Osteocyte (in vitro differentiated cells): ENCODE data around the gene MEF2A. TPM values are rescaled to one million over a fixed set of nuclear protein-coding genes. Genes with fewer than 3 reads are reported as not detected.

Experiments
- DNase-seq: peaks from one replicate; pipeline ENCODE4 v3.0.0; 2021; ENCODE audit warnings: mixed read lengths; ENCODE audit not compliant: unreplicated experiment; ENCODE audit errors: extremely low spot score
- H3K27ac Mint-ChIP-seq: one replicate; pipeline ENCODE4 v1.8.0; 2021; ENCODE audit warnings: mild to moderate bottlenecking, mixed read lengths; ENCODE audit not compliant: unreplicated experiment
- H3K27me3 Mint-ChIP-seq: one replicate; pipeline ENCODE4 v1.8.0; 2021; ENCODE audit warnings: mixed read lengths; ENCODE audit not compliant: unreplicated experiment
- H3K36me3 Mint-ChIP-seq: one replicate; pipeline ENCODE4 v1.8.0; 2021; ENCODE audit warnings: mixed read lengths; ENCODE audit not compliant: unreplicated experiment
- H3K4me1 Mint-ChIP-seq: one replicate; pipeline ENCODE4 v1.8.0; 2021; ENCODE audit warnings: mixed read lengths; ENCODE audit not compliant: unreplicated experiment
- H3K4me3 Mint-ChIP-seq: one replicate; pipeline ENCODE4 v1.8.0; 2021; ENCODE audit warnings: mild to moderate bottlenecking, moderate library complexity, mixed read lengths; ENCODE audit not compliant: unreplicated experiment
- H3K9me3 Mint-ChIP-seq: one replicate; pipeline ENCODE4 v1.8.0; 2021; ENCODE audit warnings: mixed read lengths; ENCODE audit not compliant: unreplicated experiment
- total RNA-seq: library from RNA; stranded (reverse); gene quantifications from 2 replicates; pipeline ENCODE4 v1.2.1, GENCODE V29; 2021
- TF ChIP-seq, protein P1 (sequence below): fragments of 200-600 bp; sonication (generic); IDR thresholded peaks from 2 replicates; pipeline ENCODE4 v1.5.0; 2021; ENCODE audit warnings: antibody characterized with exemption, mild to moderate bottlenecking, moderate library complexity

The MEF2A gene
- total RNA-seq, 1 donor from 2014 or later: 97.8 TPM

DNA sequence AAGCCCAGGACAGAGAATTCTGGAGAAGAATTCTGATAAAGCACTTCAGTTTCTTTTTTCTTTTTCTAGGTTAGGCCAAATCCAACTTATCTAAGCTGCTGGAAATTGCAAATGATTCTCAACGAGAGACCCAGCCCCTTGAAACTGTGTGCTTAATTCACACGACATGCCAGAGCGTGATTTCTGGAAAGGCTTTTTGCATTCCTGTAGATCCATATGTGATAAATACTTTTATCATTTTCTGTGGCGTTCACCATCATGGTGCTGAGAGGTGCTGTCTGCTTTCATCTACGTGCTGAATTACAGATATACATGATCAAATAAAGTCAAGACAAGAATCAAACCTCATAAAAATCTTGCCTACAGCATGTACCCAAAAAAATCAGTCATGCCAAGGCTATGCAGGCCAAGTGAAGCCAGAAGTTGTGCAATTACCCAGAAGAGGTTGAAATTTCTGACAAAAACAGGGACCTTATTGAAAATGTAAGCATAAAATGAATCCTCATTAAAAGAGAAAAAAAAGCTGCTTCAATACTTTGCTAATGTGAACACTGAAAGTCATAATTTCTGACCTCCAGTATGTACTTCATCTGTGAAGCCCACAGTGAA lies 10.8 kb upstream of the MEF2A start:
- no peak overlapping the region for H3K4me3 Mint-ChIP-seq
- TF ChIP-seq, protein P1, sequence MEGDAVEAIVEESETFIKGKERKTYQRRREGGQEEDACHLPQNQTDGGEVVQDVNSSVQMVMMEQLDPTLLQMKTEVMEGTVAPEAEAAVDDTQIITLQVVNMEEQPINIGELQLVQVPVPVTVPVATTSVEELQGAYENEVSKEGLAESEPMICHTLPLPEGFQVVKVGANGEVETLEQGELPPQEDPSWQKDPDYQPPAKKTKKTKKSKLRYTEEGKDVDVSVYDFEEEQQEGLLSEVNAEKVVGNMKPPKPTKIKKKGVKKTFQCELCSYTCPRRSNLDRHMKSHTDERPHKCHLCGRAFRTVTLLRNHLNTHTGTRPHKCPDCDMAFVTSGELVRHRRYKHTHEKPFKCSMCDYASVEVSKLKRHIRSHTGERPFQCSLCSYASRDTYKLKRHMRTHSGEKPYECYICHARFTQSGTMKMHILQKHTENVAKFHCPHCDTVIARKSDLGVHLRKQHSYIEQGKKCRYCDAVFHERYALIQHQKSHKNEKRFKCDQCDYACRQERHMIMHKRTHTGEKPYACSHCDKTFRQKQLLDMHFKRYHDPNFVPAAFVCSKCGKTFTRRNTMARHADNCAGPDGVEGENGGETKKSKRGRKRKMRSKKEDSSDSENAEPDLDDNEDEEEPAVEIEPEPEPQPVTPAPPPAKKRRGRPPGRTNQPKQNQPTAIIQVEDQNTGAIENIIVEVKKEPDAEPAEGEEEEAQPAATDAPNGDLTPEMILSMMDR: no peak
- DNase-seq: no peak
- no peaks in the 10 kb centered on the region for H3K36me3 Mint-ChIP-seq
- H3K27me3 Mint-ChIP-seq: peaks cover 4% of the 10 kb centered on the region
- no peak overlapping the region for H3K27ac Mint-ChIP-seq
- H3K4me1 Mint-ChIP-seq: peaks cover 4% of the 10 kb centered on the region
- H3K9me3 Mint-ChIP-seq: no peaks in the 10 kb centered on the region

DNA sequence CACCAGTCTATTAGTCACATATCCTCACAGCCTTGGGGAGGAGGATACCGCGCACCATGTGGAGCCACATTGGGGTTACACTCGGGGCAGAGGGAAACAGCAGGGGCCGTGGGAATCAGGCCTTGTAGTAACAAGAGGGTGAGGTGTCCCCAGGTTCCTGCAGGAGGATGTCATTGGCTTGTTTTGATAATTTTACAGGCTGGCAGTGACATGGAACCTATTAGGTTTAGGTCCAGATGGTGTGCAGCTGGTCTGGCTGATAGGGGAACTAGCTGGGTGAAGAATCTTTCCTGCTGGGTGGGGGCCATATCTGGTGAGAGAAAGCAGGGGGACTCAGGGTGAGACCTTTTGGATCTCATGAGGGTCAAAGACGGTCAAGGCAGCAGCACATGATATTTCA lies 9.8 kb upstream of the MEF2A start:
- no peak overlapping the region for H3K27ac Mint-ChIP-seq

DNA sequence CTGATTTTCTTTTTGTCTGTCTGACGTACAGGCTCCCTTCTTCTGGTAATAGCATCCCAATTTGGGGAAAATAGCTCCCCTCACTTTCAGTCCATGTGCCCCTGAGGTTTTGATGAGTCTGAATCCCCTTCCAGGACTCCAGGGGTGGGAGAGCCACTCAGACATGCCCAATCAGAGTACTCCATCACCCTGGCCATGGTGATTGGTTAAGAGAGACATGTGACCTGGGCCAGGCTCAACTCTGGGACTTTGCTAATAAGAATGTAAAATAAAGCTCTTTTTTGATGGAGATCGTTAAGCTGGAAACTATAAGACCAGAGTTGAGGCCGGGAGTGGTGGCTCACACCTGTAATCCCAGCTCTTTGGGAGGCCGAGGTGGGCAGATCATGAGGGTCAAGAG lies 9.2 kb upstream of the MEF2A start:
- no peak overlapping the region for H3K27ac Mint-ChIP-seq
- H3K9me3 Mint-ChIP-seq: no peaks in the 10 kb centered on the region
- no peak for DNase-seq
- H3K4me1 Mint-ChIP-seq: peaks cover 4% of the 10 kb centered on the region
- peaks cover 4% of the 10 kb centered on the region for H3K27me3 Mint-ChIP-seq
- TF ChIP-seq, protein P1: no peak
- H3K4me3 Mint-ChIP-seq: no peak overlapping the region
- no peaks in the 10 kb centered on the region for H3K36me3 Mint-ChIP-seq

More for the DNA sequence above, 9.8 kb upstream of the MEF2A start:
- DNase-seq: no peak
- Mint-ChIP-seq H3K27me3 (peaks cover 4% of the 10 kb centered on the region), H3K4me3 (no peak overlapping the region), H3K36me3 (no peaks in the 10 kb centered on the region), H3K9me3 (no peaks in the 10 kb centered on the region), H3K4me1 (peaks cover 4% of the 10 kb centered on the region)
- TF ChIP-seq, protein P1: no peak

DNA sequence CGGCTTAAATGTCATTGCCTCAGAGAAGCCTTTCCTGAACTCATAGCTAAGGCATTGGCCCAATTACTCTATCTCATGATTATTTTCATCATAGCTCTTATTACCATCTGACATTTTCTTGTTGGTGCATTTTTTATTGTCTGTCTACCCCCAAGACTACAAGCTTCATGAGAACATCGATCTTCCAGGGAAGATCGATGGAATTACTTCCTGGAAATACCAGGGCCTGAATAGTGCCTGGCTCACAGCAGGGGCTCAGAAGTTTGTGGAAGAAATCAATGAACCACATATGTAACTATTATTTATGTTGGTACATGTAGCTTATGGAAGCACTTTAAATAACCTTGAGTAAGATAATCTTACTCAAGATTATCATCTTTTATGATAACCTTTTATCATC lies 7.7 kb upstream of the MEF2A start:
- TF ChIP-seq, protein P1: no peak
- Mint-ChIP-seq H3K9me3 (no peaks in the 10 kb centered on the region), H3K27me3 (peaks cover 4% of the 10 kb centered on the region), H3K27ac (no peak overlapping the region), H3K4me3 (no peak overlapping the region), H3K36me3 (no peaks in the 10 kb centered on the region), H3K4me1 (peaks cover 4% of the 10 kb centered on the region)
- DNase-seq: no peak

DNA sequence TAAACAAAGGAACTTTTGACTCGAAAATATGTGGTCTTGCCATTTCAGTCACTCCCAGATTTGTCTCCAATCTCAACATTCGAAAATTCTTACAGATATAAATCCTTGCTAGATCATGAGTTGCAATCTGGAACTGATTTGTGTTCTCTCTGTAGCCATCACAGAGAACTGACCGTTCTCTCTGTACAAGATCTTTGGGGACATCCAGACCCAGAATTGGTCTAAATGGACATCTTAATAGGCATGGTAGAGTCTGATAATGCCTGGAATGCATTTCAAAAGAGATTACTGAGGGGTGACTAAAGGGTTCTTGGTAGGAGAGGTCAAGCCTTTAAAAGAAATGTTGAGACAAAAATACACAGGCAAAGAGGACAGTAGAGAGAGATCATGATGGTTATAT lies 7.2 kb upstream of the MEF2A start:
- peaks cover 4% of the 10 kb centered on the region for H3K27me3 Mint-ChIP-seq
- no peak overlapping the region for H3K4me3 Mint-ChIP-seq
- no peak overlapping the region for H3K27ac Mint-ChIP-seq

More for the DNA sequence above, 7.2 kb upstream of the MEF2A start:
- Mint-ChIP-seq H3K36me3 (no peaks in the 10 kb centered on the region), H3K9me3 (no peaks in the 10 kb centered on the region), H3K4me1 (peaks cover 4% of the 10 kb centered on the region)
- TF ChIP-seq, protein P1: no peak
- DNase-seq: no peak
